HepG2 (cell line): ENCODE data around the gene TLCD1. TPM values are rescaled to one million over a fixed set of nuclear protein-coding genes. Genes with fewer than 3 reads are reported as not detected.
A peak's percentile ranks its signal among the peaks of the same experiment; 100 is the strongest.

Experiments
- FOSL2 ChIP-seq: sonication (generic); formaldehyde crosslinking; IDR thresholded peaks from 2 replicates; pipeline ENCODE4 v1.4.0; 2020; ENCODE audit warnings: missing genetic modification reagents
- GFI1 ChIP-seq: sonication (generic); formaldehyde crosslinking; IDR thresholded peaks from 2 replicates; pipeline ENCODE4 v1.5.0; 2020; ENCODE audit warnings: missing genetic modification reagents, mild to moderate bottlenecking, borderline replicate concordance
- KAT8 ChIP-seq: IDR thresholded peaks from 2 replicates; pipeline ENCODE4 v1.6.1; 2016; ENCODE audit warnings: missing genetic modification reagents, missing compliant biosample characterization
- NFKB2 ChIP-seq: sonication (generic); formaldehyde crosslinking; IDR thresholded peaks from 2 replicates; pipeline ENCODE4 v1.4.0; 2020; ENCODE audit warnings: missing genetic modification reagents, borderline replicate concordance
- NR2C2 ChIP-seq: sonication (generic); formaldehyde crosslinking; IDR thresholded peaks from 2 replicates; pipeline ENCODE4 v1.4.0; 2020; ENCODE audit warnings: missing genetic modification reagents, mild to moderate bottlenecking, moderate library complexity, borderline replicate concordance
- SALL1 ChIP-seq: sonication (generic); formaldehyde crosslinking; IDR thresholded peaks from 2 replicates; pipeline ENCODE4 v1.8.0; 2022; ENCODE audit warnings: mild to moderate bottlenecking, missing genetic modification reagents
- SNAPC2 ChIP-seq: sonication (generic); formaldehyde crosslinking; IDR thresholded peaks from 2 replicates; pipeline ENCODE4 v1.8.1; 2022; ENCODE audit warnings: mild to moderate bottlenecking, missing genetic modification reagents
- ZBTB38 ChIP-seq: sonication (generic); formaldehyde crosslinking; IDR thresholded peaks from 2 replicates; pipeline ENCODE4 v1.5.1; 2020; ENCODE audit warnings: mild to moderate bottlenecking, missing genetic modification reagents
- ZBTB7B ChIP-seq: sonication (generic); formaldehyde crosslinking; IDR thresholded peaks from 2 replicates; pipeline ENCODE4 v1.4.0; 2020; ENCODE audit warnings: missing genetic modification reagents
- ZFP1 ChIP-seq: IDR thresholded peaks from 2 replicates; pipeline ENCODE4 v1.6.1; 2016
- ZMYM2 ChIP-seq: sonication (generic); formaldehyde crosslinking; IDR thresholded peaks from 2 replicates; pipeline ENCODE4 v1.8.0; 2022; ENCODE audit warnings: mild to moderate bottlenecking, missing genetic modification reagents
- ZNF367 ChIP-seq: sonication (generic); formaldehyde crosslinking; IDR thresholded peaks from 2 replicates; pipeline ENCODE4 v1.4.0; 2020; ENCODE audit warnings: missing genetic modification reagents, borderline replicate concordance
- ZNF484 ChIP-seq: sonication (generic); formaldehyde crosslinking; IDR thresholded peaks from 2 replicates; pipeline ENCODE4 v1.5.1; 2020; ENCODE audit warnings: mild to moderate bottlenecking, low read depth, missing genetic modification reagents, borderline replicate concordance
- ZNF788 ChIP-seq: sonication (generic); formaldehyde crosslinking; IDR thresholded peaks from 2 replicates; pipeline ENCODE4 v1.5.0; 2020; ENCODE audit warnings: mild to moderate bottlenecking, missing genetic modification reagents, borderline replicate concordance
- polyA plus RNA-seq, 8 experiments: library from polyadenylated mRNA; depleted of rRNA in 3 of 8; stranded (reverse) in 7 of 8; unstranded in 1 of 8; fragments of >200 nt; fragmentation: Illumina TruSeq in 4 of 8; extraction: Trizol in 4 of 8; gene quantifications; 2 replicates each; pipeline versions ENCODE4 v1.2.1 to v1.2.3, GENCODE V29; 2011 to 2016; ENCODE audit warnings: low read depth in 4 of 8, missing spikeins in 1 of 8, mixed read lengths in 1 of 8; ENCODE audit not compliant: insufficient read depth in 1 of 8
- total RNA-seq, 5 experiments: library from RNA; depleted of rRNA; stranded (reverse); fragments of >200 nt; fragmentation: Illumina TruSeq; extraction: Trizol; gene quantifications; 2 replicates each; pipeline ENCODE4 v1.2.3, GENCODE V29; 2016; ENCODE audit warnings: low read depth in 1 of 5
- TF ChIP-seq, protein P1 (sequence below), 2 experiments: fragments of 450-650 bp in 1 of 2; sonication (generic) in 1 of 2; formaldehyde crosslinking; IDR thresholded peaks; 2 replicates each; pipeline versions ENCODE4 v1.5.0 to v1.8.0; 2020 to 2022; ENCODE audit warnings: mild to moderate bottlenecking in 1 of 2, missing genetic modification reagents in 1 of 2
- TF ChIP-seq, protein P2 (sequence below): sonication (generic); formaldehyde crosslinking; IDR thresholded peaks from 2 replicates; pipeline ENCODE4 v1.4.0; 2020; ENCODE audit warnings: missing genetic modification reagents, low read depth, mild to moderate bottlenecking, borderline replicate concordance
- TF ChIP-seq, protein P3 (sequence below): sonication (generic); formaldehyde crosslinking; conservative IDR thresholded peaks from 2 replicates; pipeline ENCODE4 v1.4.0; 2020; ENCODE audit warnings: mild to moderate bottlenecking, missing genetic modification reagents, moderate library complexity
- TF ChIP-seq, protein P4 (sequence below): sonication (generic); formaldehyde crosslinking; IDR thresholded peaks from 2 replicates; pipeline ENCODE4 v1.4.0; 2020; ENCODE audit warnings: missing genetic modification reagents
- TF ChIP-seq, protein P5 (sequence below): sonication (generic); formaldehyde crosslinking; IDR thresholded peaks from 2 replicates; pipeline ENCODE4 v1.4.0; 2020; ENCODE audit warnings: missing genetic modification reagents

The TLCD1 gene
- total and polyA plus RNA-seq, 2 of the 13 experiments (the other 11 are each of a cell fraction or from before 2014, with no cell fraction given), result 14.9 to 19.6 TPM

DNA sequence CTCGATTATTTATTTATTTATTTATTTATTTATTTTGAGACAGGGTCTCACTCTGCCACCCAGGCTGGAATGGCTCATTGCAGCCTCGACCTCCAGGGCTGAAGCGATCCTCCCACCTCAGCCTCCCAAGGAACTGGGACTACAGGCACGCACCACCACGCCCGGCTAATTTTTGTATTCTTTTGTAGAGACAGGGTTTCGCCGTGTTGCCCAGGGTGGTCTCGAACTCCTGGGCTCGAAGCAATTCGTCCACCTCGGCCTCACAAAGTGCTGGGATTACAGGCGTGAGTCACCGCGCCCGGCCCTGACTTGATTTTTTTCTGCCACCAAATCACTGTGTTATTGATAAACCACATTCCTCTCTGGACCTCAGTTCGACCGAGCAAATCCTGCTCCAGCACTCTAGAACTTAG is 7.0 kb downstream of the TLCD1 start (continued):
- TF ChIP-seq, protein P1, sequence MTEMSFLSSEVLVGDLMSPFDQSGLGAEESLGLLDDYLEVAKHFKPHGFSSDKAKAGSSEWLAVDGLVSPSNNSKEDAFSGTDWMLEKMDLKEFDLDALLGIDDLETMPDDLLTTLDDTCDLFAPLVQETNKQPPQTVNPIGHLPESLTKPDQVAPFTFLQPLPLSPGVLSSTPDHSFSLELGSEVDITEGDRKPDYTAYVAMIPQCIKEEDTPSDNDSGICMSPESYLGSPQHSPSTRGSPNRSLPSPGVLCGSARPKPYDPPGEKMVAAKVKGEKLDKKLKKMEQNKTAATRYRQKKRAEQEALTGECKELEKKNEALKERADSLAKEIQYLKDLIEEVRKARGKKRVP (CRISPR knock-in tag; IDR thresholded peaks at IDR 0.05), result peak in 1 of 2 experiments; percentile 32; a peak in 1 of 4 replicates
- 0 out of 2 replicates have a peak, but pooled peaks have one; percentile 8 for TF ChIP-seq ZMYM2 (CRISPR knock-in tag)
- peak; percentile 47; the same call in 1 of the 2 replicates for TF ChIP-seq ZBTB7B (CRISPR knock-in tag)
- no peak for TF ChIP-seq ZNF484 (CRISPR knock-in tag)
- peak; percentile 85 for TF ChIP-seq FOSL2 (CRISPR knock-in tag)
- peak; percentile 45; the same call in 1 of the 2 replicates for TF ChIP-seq GFI1
- TF ChIP-seq, protein P2, sequence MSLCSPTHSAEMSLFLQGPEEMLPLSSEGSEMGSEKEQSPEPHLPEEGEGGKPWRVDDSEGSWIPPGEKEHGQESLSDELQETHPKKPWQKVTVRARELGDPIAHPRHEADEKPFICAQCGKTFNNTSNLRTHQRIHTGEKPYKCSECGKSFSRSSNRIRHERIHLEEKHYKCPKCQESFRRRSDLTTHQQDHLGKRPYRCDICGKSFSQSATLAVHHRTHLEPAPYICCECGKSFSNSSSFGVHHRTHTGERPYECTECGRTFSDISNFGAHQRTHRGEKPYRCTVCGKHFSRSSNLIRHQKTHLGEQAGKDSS (CRISPR knock-in tag), result no peak
- TF ChIP-seq ZBTB38 (CRISPR knock-in tag), result peak; percentile 66; the same call in 1 of the 2 replicates
- TF ChIP-seq ZNF367, result no peak
- TF ChIP-seq KAT8, result no peak
- TF ChIP-seq SNAPC2, result no peak
- TF ChIP-seq, protein P3, sequence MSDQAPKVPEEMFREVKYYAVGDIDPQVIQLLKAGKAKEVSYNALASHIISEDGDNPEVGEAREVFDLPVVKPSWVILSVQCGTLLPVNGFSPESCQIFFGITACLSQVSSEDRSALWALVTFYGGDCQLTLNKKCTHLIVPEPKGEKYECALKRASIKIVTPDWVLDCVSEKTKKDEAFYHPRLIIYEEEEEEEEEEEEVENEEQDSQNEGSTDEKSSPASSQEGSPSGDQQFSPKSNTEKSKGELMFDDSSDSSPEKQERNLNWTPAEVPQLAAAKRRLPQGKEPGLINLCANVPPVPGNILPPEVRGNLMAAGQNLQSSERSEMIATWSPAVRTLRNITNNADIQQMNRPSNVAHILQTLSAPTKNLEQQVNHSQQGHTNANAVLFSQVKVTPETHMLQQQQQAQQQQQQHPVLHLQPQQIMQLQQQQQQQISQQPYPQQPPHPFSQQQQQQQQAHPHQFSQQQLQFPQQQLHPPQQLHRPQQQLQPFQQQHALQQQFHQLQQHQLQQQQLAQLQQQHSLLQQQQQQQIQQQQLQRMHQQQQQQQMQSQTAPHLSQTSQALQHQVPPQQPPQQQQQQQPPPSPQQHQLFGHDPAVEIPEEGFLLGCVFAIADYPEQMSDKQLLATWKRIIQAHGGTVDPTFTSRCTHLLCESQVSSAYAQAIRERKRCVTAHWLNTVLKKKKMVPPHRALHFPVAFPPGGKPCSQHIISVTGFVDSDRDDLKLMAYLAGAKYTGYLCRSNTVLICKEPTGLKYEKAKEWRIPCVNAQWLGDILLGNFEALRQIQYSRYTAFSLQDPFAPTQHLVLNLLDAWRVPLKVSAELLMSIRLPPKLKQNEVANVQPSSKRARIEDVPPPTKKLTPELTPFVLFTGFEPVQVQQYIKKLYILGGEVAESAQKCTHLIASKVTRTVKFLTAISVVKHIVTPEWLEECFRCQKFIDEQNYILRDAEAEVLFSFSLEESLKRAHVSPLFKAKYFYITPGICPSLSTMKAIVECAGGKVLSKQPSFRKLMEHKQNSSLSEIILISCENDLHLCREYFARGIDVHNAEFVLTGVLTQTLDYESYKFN, result 0 out of 2 replicates have a peak, but pooled peaks have one; percentile 13
- TF ChIP-seq, protein P4, sequence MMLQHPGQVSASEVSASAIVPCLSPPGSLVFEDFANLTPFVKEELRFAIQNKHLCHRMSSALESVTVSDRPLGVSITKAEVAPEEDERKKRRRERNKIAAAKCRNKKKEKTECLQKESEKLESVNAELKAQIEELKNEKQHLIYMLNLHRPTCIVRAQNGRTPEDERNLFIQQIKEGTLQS, result 0 out of 2 replicates have a peak, but pooled peaks have one; percentile 35
- no peak for TF ChIP-seq NR2C2
- TF ChIP-seq ZNF788 (CRISPR knock-in tag), result 0 out of 2 replicates have a peak, but pooled peaks have one; percentile 15
- 0 out of 2 replicates have a peak, but pooled peaks have one; percentile 48 for TF ChIP-seq SALL1
- 0 out of 2 replicates have a peak, but pooled peaks have one; percentile 40 for TF ChIP-seq NFKB2 (CRISPR knock-in tag)
- 0 out of 2 replicates have a peak, but pooled peaks have one; percentile 8 for TF ChIP-seq ZFP1 (CRISPR knock-in tag)
- TF ChIP-seq, protein P5, sequence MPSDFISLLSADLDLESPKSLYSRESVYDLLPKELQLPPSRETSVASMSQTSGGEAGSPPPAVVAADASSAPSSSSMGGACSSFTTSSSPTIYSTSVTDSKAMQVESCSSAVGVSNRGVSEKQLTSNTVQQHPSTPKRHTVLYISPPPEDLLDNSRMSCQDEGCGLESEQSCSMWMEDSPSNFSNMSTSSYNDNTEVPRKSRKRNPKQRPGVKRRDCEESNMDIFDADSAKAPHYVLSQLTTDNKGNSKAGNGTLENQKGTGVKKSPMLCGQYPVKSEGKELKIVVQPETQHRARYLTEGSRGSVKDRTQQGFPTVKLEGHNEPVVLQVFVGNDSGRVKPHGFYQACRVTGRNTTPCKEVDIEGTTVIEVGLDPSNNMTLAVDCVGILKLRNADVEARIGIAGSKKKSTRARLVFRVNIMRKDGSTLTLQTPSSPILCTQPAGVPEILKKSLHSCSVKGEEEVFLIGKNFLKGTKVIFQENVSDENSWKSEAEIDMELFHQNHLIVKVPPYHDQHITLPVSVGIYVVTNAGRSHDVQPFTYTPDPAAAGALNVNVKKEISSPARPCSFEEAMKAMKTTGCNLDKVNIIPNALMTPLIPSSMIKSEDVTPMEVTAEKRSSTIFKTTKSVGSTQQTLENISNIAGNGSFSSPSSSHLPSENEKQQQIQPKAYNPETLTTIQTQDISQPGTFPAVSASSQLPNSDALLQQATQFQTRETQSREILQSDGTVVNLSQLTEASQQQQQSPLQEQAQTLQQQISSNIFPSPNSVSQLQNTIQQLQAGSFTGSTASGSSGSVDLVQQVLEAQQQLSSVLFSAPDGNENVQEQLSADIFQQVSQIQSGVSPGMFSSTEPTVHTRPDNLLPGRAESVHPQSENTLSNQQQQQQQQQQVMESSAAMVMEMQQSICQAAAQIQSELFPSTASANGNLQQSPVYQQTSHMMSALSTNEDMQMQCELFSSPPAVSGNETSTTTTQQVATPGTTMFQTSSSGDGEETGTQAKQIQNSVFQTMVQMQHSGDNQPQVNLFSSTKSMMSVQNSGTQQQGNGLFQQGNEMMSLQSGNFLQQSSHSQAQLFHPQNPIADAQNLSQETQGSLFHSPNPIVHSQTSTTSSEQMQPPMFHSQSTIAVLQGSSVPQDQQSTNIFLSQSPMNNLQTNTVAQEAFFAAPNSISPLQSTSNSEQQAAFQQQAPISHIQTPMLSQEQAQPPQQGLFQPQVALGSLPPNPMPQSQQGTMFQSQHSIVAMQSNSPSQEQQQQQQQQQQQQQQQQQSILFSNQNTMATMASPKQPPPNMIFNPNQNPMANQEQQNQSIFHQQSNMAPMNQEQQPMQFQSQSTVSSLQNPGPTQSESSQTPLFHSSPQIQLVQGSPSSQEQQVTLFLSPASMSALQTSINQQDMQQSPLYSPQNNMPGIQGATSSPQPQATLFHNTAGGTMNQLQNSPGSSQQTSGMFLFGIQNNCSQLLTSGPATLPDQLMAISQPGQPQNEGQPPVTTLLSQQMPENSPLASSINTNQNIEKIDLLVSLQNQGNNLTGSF (CRISPR knock-in tag), result no peak
